NCI-H128 (cell line): ENCODE results near the gene PDGFA.

ENCODE experiments used
- DNase-seq: peaks from one replicate; lab custom pipeline; 2025; ENCODE audit not compliant: unreplicated experiment; lab: John Stamatoyannopoulos, UW

Gene PDGFA

GRCh38 chr7:537911-538634, 18.4 kb upstream of the PDGFA start:
- no peak for DNase-seq

- DNase-seq, result no peak
These were observed 16.6 kb upstream of the PDGFA start for GRCh38 chr7:536231-536630.

GRCh38 chr7:534959-535358, 15.3 kb upstream of the PDGFA start:
- DNase-seq, result no peak

- DNase-seq, result no peak
These were observed 14.4 kb upstream of the PDGFA start for GRCh38 chr7:534075-534474.

GRCh38 chr7:533266-533665, 13.6 kb upstream of the PDGFA start:
- DNase-seq, result no peak

GRCh38 chr7:532379-533143, 12.9 kb upstream of the PDGFA start:
- no peak for DNase-seq

GRCh38 chr7:531777-532176, 12.1 kb upstream of the PDGFA start:
- DNase-seq, result no peak

GRCh38 chr7:528451-528850, 8.8 kb upstream of the PDGFA start:
- no peak for DNase-seq

- no peak for DNase-seq
These were observed 8.1 kb upstream of the PDGFA start for GRCh38 chr7:527723-528122.

GRCh38 chr7:526460-527034, 6.9 kb upstream of the PDGFA start:
- DNase-seq, result no peak

- DNase-seq, result no peak
These were observed 6.1 kb upstream of the PDGFA start for GRCh38 chr7:525740-526139.

- no peak for DNase-seq
These were observed 5.2 kb upstream of the PDGFA start for GRCh38 chr7:524800-525199.

- DNase-seq, result no peak
These were observed 4.0 kb upstream of the PDGFA start for GRCh38 chr7:523347-524336.

GRCh38 chr7:522951-523314, 3.3 kb upstream of the PDGFA start:
- no peak for DNase-seq

- DNase-seq, result no peak
These were observed 2.7 kb upstream of the PDGFA start for GRCh38 chr7:522071-522950.

GRCh38 chr7:521221-522070, 1.8 kb upstream of the PDGFA start:
- DNase-seq, result no peak

GRCh38 chr7:520503-521161, 986 bp upstream of the PDGFA start:
- DNase-seq, result no peak

GRCh38 chr7:518630-519483, 789 bp downstream of the PDGFA start:
- DNase-seq, result no peak
